Head of caudate nucleus (tissue), 42 donors: ENCODE results near the gene BTG1.
"Not testable (repeated sequence)": the region's sequence is repeated elsewhere in the genome, so short reads cannot be mapped to it uniquely, and the experiment has no call there.

Experiments used
- DNase-seq, 42 donors: peaks; one replicate each; pipeline versions ENCODE4 v3.0.0 to v3.0.0-alpha.2; 2020 to 2021; ENCODE audit warnings: mixed read lengths in 7 of 42
- intact Hi-C: fragments of 100-400 bp; cut with DNase I; formaldehyde crosslinking; loops from one replicate; pipeline ENCODE4 v1.15.0; 2022

BTG1 gene

GRCh38 chr12:92136965-92137721, 8.5 kb downstream of the BTG1 start:
- no peak for DNase-seq
- intact Hi-C loops, result no loop called here

GRCh38 chr12:92136026-92136730, 9.5 kb downstream of the BTG1 start:
- intact Hi-C loops, result no loop called here
- DNase-seq, result no peak

GRCh38 chr12:92135541-92135940, 10.1 kb downstream of the BTG1 start:
- intact Hi-C loops, result not testable (repeated sequence)

GRCh38 chr12:92134638-92135274, 10.9 kb downstream of the BTG1 start:
- no peak for DNase-seq
- intact Hi-C loops, result no loop called here

More at GRCh38 chr12:92135541-92135940, 10.1 kb downstream of the BTG1 start:
- not testable (repeated sequence) for DNase-seq

- intact Hi-C loops, result no loop called here
- DNase-seq, result no peak
Measured at GRCh38 chr12:92133795-92134637, 11.6 kb downstream of the BTG1 start.

GRCh38 chr12:92133171-92133570, 12.5 kb downstream of the BTG1 start:
- no peak for DNase-seq
- intact Hi-C loops, result no loop called here

- no peak for DNase-seq
- intact Hi-C loops, result no loop called here
Measured at GRCh38 chr12:92132288-92132687, 13.4 kb downstream of the BTG1 start.

GRCh38 chr12:92130999-92131398, 14.6 kb downstream of the BTG1 start:
- intact Hi-C loops, result no loop called here
- no peak for DNase-seq

- no peak for DNase-seq
- intact Hi-C loops, result no loop called here
Measured at GRCh38 chr12:92129609-92130008, 16.0 kb downstream of the BTG1 start.

- intact Hi-C loops, result no loop called here
- no peak for DNase-seq
Measured at GRCh38 chr12:92128612-92129011, 17.0 kb downstream of the BTG1 start.

GRCh38 chr12:92124689-92125029, 21.0 kb downstream of the BTG1 start:
- no peak for DNase-seq
- intact Hi-C loops, result no loop called here

- DNase-seq, result no peak
- intact Hi-C loops, result no loop called here
Measured at GRCh38 chr12:92123780-92124688, 21.6 kb downstream of the BTG1 start.

- DNase-seq, result no peak
- intact Hi-C loops, result no loop called here
Measured at GRCh38 chr12:92122941-92123779, 22.5 kb downstream of the BTG1 start.

- no peak for DNase-seq
- intact Hi-C loops, result no loop called here
Measured at GRCh38 chr12:92121826-92122225, 23.8 kb downstream of the BTG1 start.

GRCh38 chr12:92118826-92119536, 26.7 kb downstream of the BTG1 start:
- DNase-seq, result no peak

GRCh38 chr12:92114834-92115233, 30.8 kb downstream of the BTG1 start:
- intact Hi-C loops, result no loop called here
- DNase-seq, result no peak

More at GRCh38 chr12:92118826-92119536, 26.7 kb downstream of the BTG1 start:
- intact Hi-C loops, result no loop called here

GRCh38 chr12:92111256-92111655, 34.4 kb downstream of the BTG1 start:
- intact Hi-C loops, result no loop called here
- DNase-seq, result no peak
